Neuronal stem cell (in vitro differentiated cells): ENCODE data around the gene MROH8.

Source experiments
- DNase-seq: peaks from one replicate; pipeline ENCODE4 v3.0.0-alpha.2; 2013; ENCODE audit warnings: low spot score
- H2AFZ ChIP-seq: one replicate; pipeline ENCODE4 v1.6.1; 2013; ENCODE audit warnings: mild to moderate bottlenecking, low read length, inconsistent platforms
- H2AK5ac ChIP-seq: 2 replicates; pipeline ENCODE4 v1.6.1; 2013; ENCODE audit warnings: low read depth, mild to moderate bottlenecking, inconsistent platforms, low read length, moderate library complexity, mixed read lengths
- H2BK120ac ChIP-seq: 2 replicates; pipeline ENCODE4 v1.6.1; 2013; ENCODE audit warnings: low read depth, mild to moderate bottlenecking, inconsistent platforms, low read length, moderate library complexity, mixed read lengths
- H2BK12ac ChIP-seq: one replicate; pipeline ENCODE4 v1.6.1; 2013; ENCODE audit warnings: low read length, inconsistent platforms
- H2BK15ac ChIP-seq: 2 replicates; pipeline ENCODE4 v1.6.1; 2013; ENCODE audit warnings: mild to moderate bottlenecking, low read length, inconsistent platforms, mixed read lengths
- H2BK5ac ChIP-seq: one replicate; pipeline ENCODE4 v1.6.1; 2013; ENCODE audit warnings: inconsistent platforms, mild to moderate bottlenecking, low read length, moderate library complexity
- H3K14ac ChIP-seq: one replicate; pipeline ENCODE4 v1.6.1; 2013; ENCODE audit warnings: low read length, inconsistent platforms
- H3K18ac ChIP-seq: 2 replicates; pipeline ENCODE4 v1.6.1; 2013; ENCODE audit warnings: low read length, inconsistent platforms
- H3K23ac ChIP-seq: 2 replicates; pipeline ENCODE4 v1.6.1; 2013; ENCODE audit warnings: low read depth, mild to moderate bottlenecking, mixed read lengths, low read length, inconsistent platforms; ENCODE audit not compliant: poor library complexity
- H3K27ac ChIP-seq: replicated peaks from 3 replicates; pipeline ENCODE4 v1.5.1; 2013; ENCODE audit warnings: low read length, inconsistent platforms
- H3K27me3 ChIP-seq, 3 experiments: 2 replicates each; pipeline ENCODE4 v1.6.1; 2013; ENCODE audit warnings: low read length in 3 of 3, mild to moderate bottlenecking in 2 of 3, inconsistent platforms in 1 of 3, low read depth in 1 of 3, mixed read lengths in 1 of 3, moderate library complexity in 1 of 3; ENCODE audit not compliant: control insufficient read depth in 3 of 3, insufficient read depth in 3 of 3
- H3K36me3 ChIP-seq, 2 donors: replicated peaks in 1 of 2; 2 replicates each; pipeline ENCODE4 v1.6.1; 2013; ENCODE audit warnings: low read length in 2 of 2; ENCODE audit not compliant: control insufficient read depth in 2 of 2, insufficient read depth in 2 of 2
- H3K4ac ChIP-seq: 2 replicates; pipeline ENCODE4 v1.6.1; 2013; ENCODE audit warnings: inconsistent platforms, mild to moderate bottlenecking, low read length, moderate library complexity
- H3K4me1 ChIP-seq, 2 donors: 1 replicate in 1 of 2; 2 replicates in 1 of 2; pipeline ENCODE4 v1.6.1; 2013; ENCODE audit warnings: low read length in 2 of 2, low read depth in 1 of 2; ENCODE audit not compliant: control insufficient read depth in 2 of 2, insufficient read depth in 1 of 2
- H3K4me2 ChIP-seq: one replicate; pipeline ENCODE4 v1.6.1; 2013; ENCODE audit warnings: mild to moderate bottlenecking, low read length, inconsistent platforms; ENCODE audit not compliant: insufficient read depth, poor library complexity, severe bottlenecking
- H3K4me3 ChIP-seq, 2 donors: 2 replicates each; pipeline ENCODE4 v1.5.1; 2013; ENCODE audit warnings: low read length in 2 of 2, mild to moderate bottlenecking in 2 of 2, inconsistent platforms in 1 of 2, moderate library complexity in 1 of 2
- H3K79me1 ChIP-seq: one replicate; pipeline ENCODE4 v1.6.1; 2013; ENCODE audit warnings: low read depth, mild to moderate bottlenecking, inconsistent platforms, low read length, moderate library complexity
- H3K9ac ChIP-seq: one replicate; pipeline ENCODE4 v1.6.1; 2013; ENCODE audit warnings: mild to moderate bottlenecking, low read depth, low read length, inconsistent platforms; ENCODE audit not compliant: poor library complexity
- H3K9me3 ChIP-seq, 2 donors: replicated peaks in 1 of 2; 2 replicates each; pipeline versions ENCODE3 to v1.6.1; 2013; ENCODE audit warnings: low read length in 2 of 2, mild to moderate bottlenecking in 2 of 2, inconsistent platforms in 1 of 2, low read depth in 1 of 2, mixed read lengths in 1 of 2, moderate library complexity in 1 of 2; ENCODE audit not compliant: control insufficient read depth in 2 of 2, insufficient read depth in 1 of 2
- H4K8ac ChIP-seq: one replicate; pipeline ENCODE4 v1.6.1; 2013; ENCODE audit warnings: low read depth, mild to moderate bottlenecking, inconsistent platforms, low read length, moderate library complexity
- H4K91ac ChIP-seq: one replicate; pipeline ENCODE4 v1.6.1; 2013; ENCODE audit warnings: low read length, low read depth, mild to moderate bottlenecking, inconsistent platforms; ENCODE audit not compliant: poor library complexity
- WGBS, 2 donors: extraction: QIAGEN DNeasy Blood & Tissue Kit; methylation state at CpG; one replicate each; pipeline ENCODE4 v1.1.7; 2013; ENCODE audit warnings: missing lambda C conversion rate in 2 of 2, mixed read lengths in 1 of 2; ENCODE audit not compliant: insufficient read length in 2 of 2, insufficient replicate concordance in 1 of 2; ENCODE audit errors: extremely low coverage in 2 of 2; 5-methylcytosine and 5-hydroxymethylcytosine counted together

The MROH8 gene

DNA sequence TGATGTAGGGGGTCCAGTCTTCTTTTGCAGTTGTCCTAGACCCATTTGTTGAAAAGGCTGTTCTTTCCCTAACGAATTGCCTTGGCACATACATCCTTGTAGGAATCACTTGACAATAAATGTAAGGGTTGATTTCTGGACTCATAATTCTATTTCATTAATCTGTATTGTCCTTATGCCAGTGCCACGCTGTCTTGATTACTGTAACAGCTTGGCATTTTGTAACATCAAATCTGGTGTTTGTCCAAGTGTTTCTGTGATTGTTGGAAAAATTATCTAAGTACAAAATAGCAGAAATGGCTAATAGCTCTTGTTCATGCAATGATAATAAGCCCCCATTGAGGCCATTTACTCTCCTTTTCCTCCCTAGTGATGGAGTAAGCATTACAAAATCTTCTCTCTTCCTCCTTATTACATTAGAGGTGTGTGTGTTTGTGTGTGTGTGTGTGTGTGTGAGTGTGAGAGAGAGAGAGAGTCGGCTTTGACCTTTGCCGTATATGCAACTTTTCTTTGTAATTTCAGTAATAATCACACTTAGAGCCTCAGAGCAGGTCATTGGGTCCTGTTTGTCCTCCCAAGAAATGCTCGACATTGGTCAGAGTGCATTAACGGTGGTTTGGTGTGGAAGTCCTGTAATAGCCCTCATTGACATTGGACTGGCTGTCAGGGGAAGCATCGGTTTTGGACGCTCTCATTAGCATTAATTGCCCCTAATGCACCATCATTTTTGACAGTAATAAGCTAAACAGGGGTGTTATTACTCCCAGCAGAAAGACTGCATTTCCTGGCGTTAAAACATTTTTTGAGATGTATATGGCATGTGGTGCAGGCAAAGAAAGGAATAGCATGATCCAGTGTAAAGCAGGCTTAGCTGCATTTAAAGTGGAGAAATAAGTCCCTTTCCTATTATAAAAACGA, 40.7 kb upstream of the MROH8 start:
- Histone ChIP-seq H4K91ac (no peak overlapping the region), H3K4ac (no peak overlapping the region), H3K23ac (no peak overlapping the region), H3K36me3 (peaks cover 15 to 80% of the 10 kb centered on the region in 2 donors), H3K18ac (no peak overlapping the region), H3K4me2 (no peak overlapping the region), H2AK5ac (no peak overlapping the region), H3K27me3 (no peaks in the 10 kb centered on the region), H2BK5ac (no peak overlapping the region), H3K14ac (no peak overlapping the region), H2AFZ (no peak overlapping the region), H3K4me3 (no peak overlapping the region), H3K27ac (no peak overlapping the region), H3K9me3 (no peaks in the 10 kb centered on the region), H4K8ac (no peak overlapping the region), H2BK15ac (no peak overlapping the region), H2BK120ac (no peak overlapping the region), H3K9ac (no peak overlapping the region), H3K4me1 (peaks cover 10 to 21% of the 10 kb centered on the region in 2 donors), H3K79me1 (peaks cover 2% of the 10 kb centered on the region), H2BK12ac (no peak overlapping the region)
- DNase-seq: no peak
- no CpG with 5 or more reads among the region's 10 CpGs for WGBS, 2 donors

DNA sequence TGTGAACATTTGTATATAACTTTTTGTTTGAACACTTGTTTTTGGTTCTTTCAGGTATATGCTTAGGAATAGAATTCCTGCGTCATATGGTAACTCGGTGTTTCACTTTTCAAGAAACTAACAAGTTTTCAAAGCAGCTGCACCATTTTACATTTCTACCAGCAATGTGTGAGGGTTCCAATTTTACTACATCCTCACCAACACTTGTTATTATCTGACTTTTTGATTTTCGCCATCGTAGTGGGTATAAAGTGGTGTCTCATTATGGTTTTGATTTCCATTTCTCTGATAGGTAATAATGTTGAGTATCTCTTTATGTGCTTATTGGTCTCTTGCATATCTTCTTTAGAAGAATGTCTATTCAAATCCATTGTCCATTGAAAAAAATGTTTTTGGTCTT, 39.6 kb upstream of the MROH8 start:
- Histone ChIP-seq H3K36me3 (peaks cover 9 to 80% of the 10 kb centered on the region in 2 donors), H2BK12ac (no peak overlapping the region), H3K18ac (no peak overlapping the region), H3K9ac (no peak overlapping the region), H3K27me3 (no peaks in the 10 kb centered on the region), H3K27ac (no peak overlapping the region), H3K4me3 (no peak overlapping the region), H3K4ac (no peak overlapping the region), H3K14ac (no peak overlapping the region), H3K9me3 (peaks cover 0 to 2% of the 10 kb centered on the region in 2 donors), H3K4me1 (peaks cover 10 to 21% of the 10 kb centered on the region in 2 donors), H2BK120ac (no peak overlapping the region), H4K8ac (no peak overlapping the region), H3K4me2 (no peak overlapping the region), H3K23ac (no peak overlapping the region), H2AK5ac (no peak overlapping the region), H3K79me1 (no peaks in the 10 kb centered on the region), H2BK5ac (no peak overlapping the region), H2BK15ac (no peak overlapping the region), H2AFZ (no peak overlapping the region), H4K91ac (no peak overlapping the region)
- WGBS, 2 donors: no CpG with 5 or more reads among the region's 4 CpGs
- DNase-seq: no peak

DNA sequence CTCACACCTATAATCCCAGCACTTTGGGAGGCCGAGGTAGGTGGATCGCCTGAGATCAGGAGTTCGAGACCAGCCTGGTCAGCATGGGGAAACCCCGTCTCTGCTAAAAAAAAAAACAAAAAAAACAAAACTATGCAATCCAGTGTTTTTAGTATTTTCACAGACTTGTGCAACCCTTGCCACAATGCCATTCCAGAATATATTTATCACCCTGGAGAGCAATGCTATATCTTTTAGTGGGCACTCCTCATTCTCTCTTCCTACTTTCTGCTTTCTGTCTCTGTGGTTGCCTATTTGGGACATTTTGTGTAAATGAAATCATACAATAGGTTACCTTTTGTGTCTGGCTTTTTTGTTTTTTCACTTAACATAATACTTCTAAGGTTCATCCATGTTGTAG, 39.1 kb upstream of the MROH8 start:
- no peak overlapping the region for H2BK120ac ChIP-seq
- H4K91ac ChIP-seq: no peak overlapping the region
- H3K9ac ChIP-seq: no peak overlapping the region
- no peak overlapping the region for H3K4ac ChIP-seq
- no peak overlapping the region for H3K14ac ChIP-seq
- H2AFZ ChIP-seq: no peak overlapping the region
- no peak overlapping the region for H2BK12ac ChIP-seq
- no peaks in the 10 kb centered on the region for H3K79me1 ChIP-seq
- no peak overlapping the region for H3K4me2 ChIP-seq
- peaks cover 8 to 80% of the 10 kb centered on the region in 2 donors for H3K36me3 ChIP-seq
- no peak overlapping the region for H2BK5ac ChIP-seq
- WGBS, 2 donors: no CpG with 5 or more reads among the region's 4 CpGs
- peaks cover 10 to 21% of the 10 kb centered on the region in 2 donors for H3K4me1 ChIP-seq
- no peak overlapping the region for H2AK5ac ChIP-seq
- DNase-seq: no peak
- H2BK15ac ChIP-seq: no peak overlapping the region
- no peak overlapping the region for H4K8ac ChIP-seq
- peaks cover 0 to 6% of the 10 kb centered on the region in 2 donors for H3K9me3 ChIP-seq
- no peak overlapping the region for H3K18ac ChIP-seq
- H3K27me3 ChIP-seq: no peaks in the 10 kb centered on the region
- no peak overlapping the region for H3K23ac ChIP-seq
- no peak overlapping the region for H3K4me3 ChIP-seq
- no peak overlapping the region for H3K27ac ChIP-seq

DNA sequence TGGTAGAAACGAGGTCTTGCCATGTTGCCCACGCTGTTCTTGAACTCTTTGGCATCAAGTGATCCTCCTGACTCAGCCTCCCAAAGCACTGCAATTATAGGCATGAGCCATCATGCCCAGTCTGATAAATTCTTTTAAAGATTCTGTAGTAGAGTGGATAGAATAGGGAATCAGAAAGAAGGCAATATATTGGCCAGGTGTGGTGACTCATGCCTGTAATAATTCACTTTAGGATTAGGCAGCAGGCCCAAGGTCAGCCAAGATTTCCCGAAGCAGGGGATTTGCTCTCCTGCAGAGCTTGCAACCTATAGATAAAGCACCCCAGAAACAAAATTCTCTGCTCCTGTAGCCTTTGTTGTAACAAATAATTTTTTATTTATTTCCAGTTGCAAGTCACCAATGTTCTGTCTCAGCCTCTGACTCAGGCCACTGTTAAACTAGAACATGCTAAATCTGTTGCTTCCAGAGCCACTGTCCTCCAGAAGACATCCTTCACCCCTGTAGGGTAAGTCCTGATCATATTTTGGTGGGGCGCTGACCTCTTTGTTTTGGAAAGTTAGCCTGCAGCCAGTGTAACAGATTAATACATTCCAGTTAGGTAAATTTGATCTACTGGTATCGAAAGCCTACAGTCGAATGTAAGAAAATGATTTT, 30.4 kb upstream of the MROH8 start:
- Histone ChIP-seq H2BK12ac (no peak overlapping the region), H3K27me3 (no peaks in the 10 kb centered on the region), H4K8ac (no peak overlapping the region), H2BK5ac (no peak overlapping the region), H3K9me3 (peaks cover 0 to 6% of the 10 kb centered on the region in 2 donors), H3K9ac (no peak overlapping the region), H2BK15ac (no peak overlapping the region), H3K23ac (no peak overlapping the region), H3K4me2 (no peak overlapping the region), H3K4ac (no peak overlapping the region), H2BK120ac (no peak overlapping the region), H4K91ac (no peak overlapping the region), H2AK5ac (no peak overlapping the region), H3K18ac (no peak overlapping the region), H3K27ac (no peak overlapping the region), H3K79me1 (no peaks in the 10 kb centered on the region), H3K36me3 (peaks cover 21 to 96% of the 10 kb centered on the region in 2 donors), H3K4me1 (peaks cover 7 to 16% of the 10 kb centered on the region in 2 donors), H3K4me3 (no peak overlapping the region), H3K14ac (no peak overlapping the region), H2AFZ (no peak overlapping the region)
- DNase-seq: no peak
- WGBS, 2 donors: no CpG with 5 or more reads among the region's 6 CpGs
